C4-2B (cell line): ENCODE results near the gene CDC26.

Source experiments
- CTCF ChIP-seq: fragments of 450-650 bp; conservative IDR thresholded peaks from 2 replicates; pipeline ENCODE4 v1.5.1; 2017; ENCODE audit warnings: mild to moderate bottlenecking
- ZFX ChIP-seq: fragments of 450-650 bp; IDR thresholded peaks from 2 replicates; pipeline ENCODE4 v1.6.1; 2017

- no peak for TF ChIP-seq CTCF
- TF ChIP-seq ZFX = no peak
Observed at GRCh38 chr9:113237026-113237425, 38.3 kb downstream of the CDC26 start.
